GM18861 (cell line): Measurements from ENCODE around the gene SETDB2.

Experiments used
- ATAC-seq: cut with Tn5 transposase; IDR thresholded peaks from one replicate; pipeline ENCODE4 v1.9.1; 2021; ENCODE audit not compliant: unreplicated experiment

SETDB2 gene

GRCh38 chr13:49428041-49428763 lies 15.9 kb upstream of the SETDB2 start:
- ATAC-seq = no peak

GRCh38 chr13:49429121-49429520 lies 15.0 kb upstream of the SETDB2 start:
- no peak for ATAC-seq

- ATAC-seq = no peak
Measured at GRCh38 chr13:49435992-49436391, 8.1 kb upstream of the SETDB2 start.

GRCh38 chr13:49436890-49437289 lies 7.2 kb upstream of the SETDB2 start:
- ATAC-seq = no peak

- no peak for ATAC-seq
Measured at GRCh38 chr13:49437705-49438104, 6.4 kb upstream of the SETDB2 start.

GRCh38 chr13:49439609-49440008 lies 4.5 kb upstream of the SETDB2 start:
- no peak for ATAC-seq

- ATAC-seq = no peak
Measured at GRCh38 chr13:49441312-49441711, 2.8 kb upstream of the SETDB2 start.

- no peak for ATAC-seq
Measured at GRCh38 chr13:49441846-49442245, 2.2 kb upstream of the SETDB2 start.

- ATAC-seq = no peak
Measured at GRCh38 chr13:49443357-49443703, 744 bp upstream of the SETDB2 start.

GRCh38 chr13:49444524-49445395 lies 686 bp downstream of the SETDB2 start:
- ATAC-seq = peak; percentile 3

- no peak for ATAC-seq
Measured at GRCh38 chr13:49446473-49446872, 2.4 kb downstream of the SETDB2 start.

- ATAC-seq = no peak
Measured at GRCh38 chr13:49448753-49449152, 4.7 kb downstream of the SETDB2 start.

- ATAC-seq = no peak
Measured at GRCh38 chr13:49450105-49450819, 6.2 kb downstream of the SETDB2 start.

GRCh38 chr13:49452725-49453457 lies 8.8 kb downstream of the SETDB2 start:
- ATAC-seq = no peak

GRCh38 chr13:49453465-49453864 lies 9.4 kb downstream of the SETDB2 start:
- ATAC-seq = no peak

GRCh38 chr13:49454388-49455006 lies 10.4 kb downstream of the SETDB2 start:
- ATAC-seq = peak; percentile 90

GRCh38 chr13:49455007-49455398 lies 10.9 kb downstream of the SETDB2 start:
- ATAC-seq = peak; percentile 28

GRCh38 chr13:49456156-49456555 lies 12.1 kb downstream of the SETDB2 start:
- no peak for ATAC-seq

- no peak for ATAC-seq
Measured at GRCh38 chr13:49457221-49457620, 13.1 kb downstream of the SETDB2 start.

- no peak for ATAC-seq
Measured at GRCh38 chr13:49459580-49459979, 15.5 kb downstream of the SETDB2 start.

GRCh38 chr13:49464085-49464484 lies 20.0 kb downstream of the SETDB2 start:
- no peak for ATAC-seq
